Neural cell (in vitro differentiated cells): ENCODE measurements around the gene IL17RD. TPM values are rescaled to one million over a fixed set of nuclear protein-coding genes. Genes with fewer than 3 reads are reported as not detected.

ENCODE experiments used
- H2AFZ ChIP-seq: fragments of 200-600, 300-800 bp; sonication (generic), shearing (Covaris generic); 2 replicates; pipeline ENCODE4 v1.6.0; 2014; ENCODE audit warnings: low read depth, mild to moderate bottlenecking, antibody characterized with exemption, low read length, moderate library complexity
- H3F3A ChIP-seq: fragments of 200-600 bp; shearing (Covaris generic); 2 replicates; pipeline ENCODE4 v1.6.1; 2016; ENCODE audit warnings: mild to moderate bottlenecking, moderate library complexity, mixed read lengths, antibody characterized with exemption, low read length; ENCODE audit not compliant: insufficient read depth, poor library complexity, severe bottlenecking
- H3K27ac ChIP-seq: fragments of 200-600, 300-800 bp; sonication (generic), shearing (Covaris generic); 2 replicates; pipeline ENCODE4 v1.5.1; 2014; ENCODE audit warnings: mild to moderate bottlenecking, low read length, moderate library complexity
- H3K27me3 ChIP-seq: fragments of 300-800, 200-600 bp; sonication (generic), shearing (Covaris generic); 2 replicates; pipeline ENCODE4 v1.6.0; 2014; ENCODE audit warnings: mild to moderate bottlenecking, low read depth, low read length, moderate library complexity; ENCODE audit not compliant: insufficient read depth
- H3K36me3 ChIP-seq: fragments of 300-800, 200-600 bp; sonication (generic), shearing (Covaris generic); 2 replicates; pipeline ENCODE4 v1.5.1; 2014; ENCODE audit warnings: mild to moderate bottlenecking, antibody characterized with exemption, low read length, moderate library complexity; ENCODE audit not compliant: insufficient read depth
- H3K4me2 ChIP-seq: fragments of 300-800, 200-600 bp; sonication (generic), shearing (Covaris generic); 2 replicates; pipeline ENCODE4 v1.6.0; 2014; ENCODE audit warnings: mild to moderate bottlenecking, low read length
- H3K4me3 ChIP-seq: fragments of 300-800, 200-600 bp; sonication (generic), shearing (Covaris generic); 2 replicates; pipeline ENCODE4 v1.5.1; 2014; ENCODE audit warnings: mild to moderate bottlenecking, low read length, moderate library complexity
- H3K79me2 ChIP-seq: fragments of 200-600 bp; shearing (Covaris generic); replicated peaks from 2 replicates; pipeline ENCODE4 v1.6.0; 2014; ENCODE audit warnings: mild to moderate bottlenecking, low read length, moderate library complexity; ENCODE audit not compliant: insufficient read depth
- H3K9ac ChIP-seq: fragments of 300-800, 200-600 bp; sonication (generic), shearing (Covaris generic); 2 replicates; pipeline ENCODE4 v1.6.1; 2016; ENCODE audit warnings: mild to moderate bottlenecking, low read length, mixed read lengths
- H3K9me2 ChIP-seq: fragments of 200-600 bp; shearing (Covaris generic); 2 replicates; pipeline ENCODE4 v1.6.1; 2016; ENCODE audit warnings: mild to moderate bottlenecking, low read length, mixed read lengths; ENCODE audit not compliant: insufficient read depth
- H3K9me3 ChIP-seq: fragments of 200-600, 300-800 bp; sonication (generic), shearing (Covaris generic); 2 replicates; pipeline ENCODE4 v1.6.1; 2016; ENCODE audit warnings: mild to moderate bottlenecking, mixed run types, low read length, moderate library complexity, mixed read lengths
- H4K20me1 ChIP-seq: fragments of 200-600 bp; shearing (Covaris generic); 2 replicates; pipeline ENCODE4 v1.6.1; 2016; ENCODE audit warnings: mild to moderate bottlenecking, mixed run types; ENCODE audit not compliant: insufficient read depth
- EP300 ChIP-seq: fragments of 450-650 bp; conservative IDR thresholded peaks from 2 replicates; pipeline ENCODE4 v1.6.1; 2014; ENCODE audit warnings: antibody characterized with exemption, mild to moderate bottlenecking, moderate library complexity; ENCODE audit not compliant: poor library complexity, severe bottlenecking
- EZH2 ChIP-seq: fragments of 200-600, 300-800 bp; shearing (Covaris generic), sonication (generic); IDR thresholded peaks from 2 replicates; pipeline ENCODE4 v1.6.1; 2014; ENCODE audit warnings: antibody characterized with exemption, low read length, borderline replicate concordance, mild to moderate bottlenecking; ENCODE audit not compliant: insufficient read depth, poor library complexity, severe bottlenecking
- MXI1 ChIP-seq: fragments of 450-650 bp; conservative IDR thresholded peaks from 2 replicates; pipeline ENCODE4 v1.6.1; 2014; ENCODE audit warnings: antibody characterized with exemption, mild to moderate bottlenecking; ENCODE audit not compliant: poor library complexity, severe bottlenecking
- POLR2AphosphoS5 ChIP-seq: IDR thresholded peaks from 2 replicates; pipeline ENCODE4 v1.6.1; 2012
- RAD21 ChIP-seq: fragments of 450-650 bp; conservative IDR thresholded peaks from 2 replicates; pipeline ENCODE4 v1.6.1; 2014; ENCODE audit warnings: antibody characterized with exemption, mild to moderate bottlenecking, moderate library complexity
- REST ChIP-seq: IDR thresholded peaks from 2 replicates; pipeline ENCODE4 v1.6.1; 2012; ENCODE audit warnings: borderline replicate concordance
- SMC3 ChIP-seq: fragments of 450-650 bp; conservative IDR thresholded peaks from 2 replicates; pipeline ENCODE4 v1.6.1; 2014; ENCODE audit warnings: antibody characterized with exemption, mild to moderate bottlenecking, moderate library complexity; ENCODE audit not compliant: poor library complexity
- TAF1 ChIP-seq: IDR thresholded peaks from 2 replicates; pipeline ENCODE4 v1.6.1; 2012; ENCODE audit warnings: low read depth
- polyA plus RNA-seq: library from polyadenylated mRNA; depleted of rRNA; stranded (reverse); fragments of >200 nt; gene quantifications from 2 replicates; pipeline ENCODE4 v1.2.3, GENCODE V29; 2014
- TF ChIP-seq, protein P1 (sequence below): fragments of 450-650 bp; IDR thresholded peaks from 2 replicates; pipeline ENCODE4 v1.5.1; 2014; ENCODE audit warnings: antibody characterized with exemption, mild to moderate bottlenecking, moderate library complexity; ENCODE audit not compliant: poor library complexity, severe bottlenecking

The IL17RD gene
- polyA plus RNA-seq, 1 donor from 2014 or later = 14.8 TPM

- Histone ChIP-seq H4K20me1 (no peaks in the 10 kb centered on the region), H3F3A (no peaks in the 10 kb centered on the region), H3K27me3 (no peaks in the 10 kb centered on the region), H3K4me3 (no peak overlapping the region), H3K79me2 (no peaks in the 10 kb centered on the region), H3K36me3 (no peaks in the 10 kb centered on the region), H3K27ac (no peak overlapping the region), H3K9me3 (no peaks in the 10 kb centered on the region), H3K9ac (no peak overlapping the region), H2AFZ (no peak overlapping the region), H3K4me2 (no peak overlapping the region), H3K9me2 (no peaks in the 10 kb centered on the region)
- TF ChIP-seq POLR2AphosphoS5 (no peak), EP300 (no peak), RAD21 (no peak), REST (no peak), EZH2 (no peak), TAF1 (no peak), SMC3 (no peak), MXI1 (no peak)
- TF ChIP-seq, protein P1, sequence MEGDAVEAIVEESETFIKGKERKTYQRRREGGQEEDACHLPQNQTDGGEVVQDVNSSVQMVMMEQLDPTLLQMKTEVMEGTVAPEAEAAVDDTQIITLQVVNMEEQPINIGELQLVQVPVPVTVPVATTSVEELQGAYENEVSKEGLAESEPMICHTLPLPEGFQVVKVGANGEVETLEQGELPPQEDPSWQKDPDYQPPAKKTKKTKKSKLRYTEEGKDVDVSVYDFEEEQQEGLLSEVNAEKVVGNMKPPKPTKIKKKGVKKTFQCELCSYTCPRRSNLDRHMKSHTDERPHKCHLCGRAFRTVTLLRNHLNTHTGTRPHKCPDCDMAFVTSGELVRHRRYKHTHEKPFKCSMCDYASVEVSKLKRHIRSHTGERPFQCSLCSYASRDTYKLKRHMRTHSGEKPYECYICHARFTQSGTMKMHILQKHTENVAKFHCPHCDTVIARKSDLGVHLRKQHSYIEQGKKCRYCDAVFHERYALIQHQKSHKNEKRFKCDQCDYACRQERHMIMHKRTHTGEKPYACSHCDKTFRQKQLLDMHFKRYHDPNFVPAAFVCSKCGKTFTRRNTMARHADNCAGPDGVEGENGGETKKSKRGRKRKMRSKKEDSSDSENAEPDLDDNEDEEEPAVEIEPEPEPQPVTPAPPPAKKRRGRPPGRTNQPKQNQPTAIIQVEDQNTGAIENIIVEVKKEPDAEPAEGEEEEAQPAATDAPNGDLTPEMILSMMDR = no peak
Measured at GRCh38 chr3:57046101-57046765, 118.9 kb downstream of the IL17RD start.

GRCh38 chr3:57043518-57043917 is 121.6 kb downstream of the IL17RD start:
- Histone ChIP-seq H3K4me3 (no peak overlapping the region), H3K36me3 (no peaks in the 10 kb centered on the region), H3K9me3 (no peaks in the 10 kb centered on the region), H4K20me1 (no peaks in the 10 kb centered on the region), H3K79me2 (no peaks in the 10 kb centered on the region), H3F3A (no peaks in the 10 kb centered on the region), H2AFZ (no peak overlapping the region), H3K9me2 (no peaks in the 10 kb centered on the region), H3K9ac (no peak overlapping the region), H3K27me3 (no peaks in the 10 kb centered on the region), H3K4me2 (no peak overlapping the region), H3K27ac (no peak overlapping the region)
- TF ChIP-seq EP300 (no peak), RAD21 (no peak), TAF1 (no peak), REST (no peak)
- TF ChIP-seq, protein P1 = no peak
